Esophagus muscularis mucosa (tissue), 4 donors: ENCODE data around the gene KANK3. TPM values are rescaled to one million over a fixed set of nuclear protein-coding genes. Genes with fewer than 3 reads are reported as not detected.
"Not testable (repeated sequence)": the region's sequence is repeated elsewhere in the genome, so short reads cannot be mapped to it uniquely, and the experiment has no call there.

Source experiments
- DNase-seq: peaks from one replicate; pipeline ENCODE4 v3.0.0-alpha.2; 2017; ENCODE audit errors: extremely low spot score
- H3K27ac ChIP-seq, 4 donors: fragments of 200-600 bp; sonication (generic); replicated peaks in 1 of 4; 1 replicate in 3 of 4; 2 replicates in 1 of 4; pipeline ENCODE4 v1.5.1; 2016 to 2019; ENCODE audit warnings: mild to moderate bottlenecking in 1 of 4
- H3K27me3 ChIP-seq, 4 donors: fragments of 200-600 bp; sonication (generic); one replicate each; pipeline versions ENCODE4 v1.5.1 to v1.6.0; 2016 to 2019
- H3K36me3 ChIP-seq, 4 donors: fragments of 200-600 bp; sonication (generic); one replicate each; pipeline ENCODE4 v1.5.1; 2016 to 2019
- H3K4me1 ChIP-seq, 4 donors: fragments of 200-600 bp; sonication (generic); one replicate each; pipeline ENCODE4 v1.5.1; 2016 to 2019
- H3K4me3 ChIP-seq, 4 donors: fragments of 200-600 bp; sonication (generic); 1 replicate in 2 of 4; 2 replicates in 2 of 4; pipeline ENCODE4 v1.5.1; 2016 to 2019; ENCODE audit warnings: mild to moderate bottlenecking in 4 of 4, moderate library complexity in 1 of 4
- H3K9me3 ChIP-seq, 4 donors: fragments of 200-600 bp; sonication (generic); 1 replicate in 3 of 4; 2 replicates in 1 of 4; pipeline ENCODE4 v1.5.1; 2016 to 2019
- CTCF ChIP-seq, 3 experiments: fragments of 200-600 bp in 2 of 3; fragments of 450-650 bp in 1 of 3; sonication (generic) in 2 of 3; IDR thresholded peaks; one replicate each; pipeline ENCODE4 v1.5.1; 2017 to 2019; ENCODE audit warnings: antibody characterized with exemption in 3 of 3, mild to moderate bottlenecking in 2 of 3, moderate library complexity in 1 of 3
- EP300 ChIP-seq: sonication (generic); formaldehyde crosslinking; IDR thresholded peaks from one replicate; pipeline ENCODE4 v1.6.1; 2017; ENCODE audit warnings: antibody characterized with exemption
- POLR2A ChIP-seq: fragments of 450-650 bp; IDR thresholded peaks from one replicate; pipeline ENCODE4 v1.6.1; 2017; ENCODE audit warnings: antibody characterized with exemption, moderate library complexity, mild to moderate bottlenecking, low read depth
- POLR2AphosphoS5 ChIP-seq, 2 donors: sonication (generic); formaldehyde crosslinking; IDR thresholded peaks; one replicate each; pipeline ENCODE4 v1.6.1; 2017; ENCODE audit warnings: antibody characterized with exemption in 2 of 2
- WGBS: methylation state at CpG from one replicate; pipeline ENCODE4 v1.1.5; 2018; 5-methylcytosine and 5-hydroxymethylcytosine counted together
- intact Hi-C: fragments of 100-400 bp; cut with DNase I; formaldehyde crosslinking; loops from one replicate; pipeline ENCODE4 v1.15.1; 2023
- small RNA-seq, 3 donors: library from RNA; depleted of rRNA; stranded (forward); fragments of <200 nt; gene quantifications; one replicate each; pipeline ENCODE3, GENCODE V24; 2016
- total RNA-seq, 4 donors: library from RNA; depleted of rRNA; stranded (reverse); fragments of >200 nt; gene quantifications; one replicate each; pipeline versions ENCODE4 v1.1.0 to v1.2.1, GENCODE V29; 2016

Gene KANK3
- total RNA-seq, 4 donors from 2014 or later, result 23.7 to 36.0 (median 30.0) TPM

- Histone ChIP-seq H3K27me3 (no peaks in the 10 kb centered on the region), H3K27ac (no peak overlapping the region), H3K4me1 (peaks cover 38 to 50% (median 46%) of the 10 kb centered on the region in 4 donors), H3K4me3 (no peak overlapping the region), H3K36me3 (peaks cover 11 to 32% (median 25%) of the 10 kb centered on the region in 4 donors), H3K9me3 (no peaks in the 10 kb centered on the region)
- intact Hi-C loops, result no loop called here
- no peak for DNase-seq
- WGBS, result 85% methylated on average over 33 of the region's 33 CpGs
- TF ChIP-seq POLR2A (no peak), POLR2AphosphoS5 (IDR thresholded peaks at IDR 0.05) (no peak), EP300 (no peak), CTCF (IDR thresholded peaks at IDR 0.05) (no peak)
These were observed 38.0 kb downstream of the KANK3 start for GRCh38 chr19:8304841-8305621.

GRCh38 chr19:8302734-8303133, 40.3 kb downstream of the KANK3 start:
- intact Hi-C loops, result no loop called here
- 72% methylated on average over 4 of the region's 7 CpGs for WGBS
- DNase-seq, result no peak

GRCh38 chr19:8302357-8302691, 40.7 kb downstream of the KANK3 start:
- TF ChIP-seq POLR2A, result no peak
- H3K4me3 ChIP-seq, result no peak overlapping the region
- no peaks in the 10 kb centered on the region for H3K27me3 ChIP-seq
- H3K36me3 ChIP-seq, result peaks cover 4 to 23% (median 18%) of the 10 kb centered on the region in 4 donors
- H3K4me1 ChIP-seq, result peaks cover 15 to 24% (median 20%) of the 10 kb centered on the region in 4 donors
- intact Hi-C loops, result no loop called here
- H3K9me3 ChIP-seq, result no peaks in the 10 kb centered on the region
- DNase-seq, result no peak
- no peak overlapping the region for H3K27ac ChIP-seq
- 54% methylated on average over 4 of the region's 11 CpGs for WGBS

More at GRCh38 chr19:8302734-8303133, 40.3 kb downstream of the KANK3 start:
- TF ChIP-seq POLR2AphosphoS5 (IDR thresholded peaks at IDR 0.05) (no peak), POLR2A (no peak), EP300 (no peak), CTCF (IDR thresholded peaks at IDR 0.05) (no peak)
- H3K27me3 ChIP-seq, result no peaks in the 10 kb centered on the region
- H3K9me3 ChIP-seq, result no peaks in the 10 kb centered on the region
- no peak overlapping the region for H3K27ac ChIP-seq
- H3K4me1 ChIP-seq, result peaks cover 19 to 28% (median 24%) of the 10 kb centered on the region in 4 donors
- no peak overlapping the region for H3K4me3 ChIP-seq
- H3K36me3 ChIP-seq, result peaks cover 4 to 23% (median 18%) of the 10 kb centered on the region in 4 donors

- H3K4me1 ChIP-seq, H3K4me3 ChIP-seq, H3K36me3 ChIP-seq, H3K27ac ChIP-seq, H3K9me3 ChIP-seq, DNase-seq, intact Hi-C loops, H3K27me3 ChIP-seq: not testable (repeated sequence)
- no CpG with 5 or more reads among the region's 9 CpGs for WGBS
These were observed 51.7 kb downstream of the KANK3 start for GRCh38 chr19:8291337-8291736.

- H3K36me3 ChIP-seq, H3K9me3 ChIP-seq, H3K4me1 ChIP-seq, DNase-seq, intact Hi-C loops, H3K4me3 ChIP-seq, H3K27ac ChIP-seq, H3K27me3 ChIP-seq: not testable (repeated sequence)
- no CpG with 5 or more reads among the region's 9 CpGs for WGBS
These were observed 66.6 kb downstream of the KANK3 start for GRCh38 chr19:8276508-8276907.

Small RNA genes within 50 kb of the gene (small RNA-seq; reads per million reads assigned to genes)
- 0 to 0.93 (median 0.33) reads per million in 3 donors for gene MIR4999

Other genes starting within 250 kb of the KANK3 start
- gene FBN3, start 193.7 kb downstream of the KANK3 start, total RNA-seq, result under 1 TPM in 1 of 4 donors, not detected in 3; under 0.01 TPM
- 10 to 100 TPM; 21.0 to 51.7 (median 29.2) TPM for gene CERS4, start 133.9 kb downstream of the KANK3 start, total RNA-seq
- gene CD320, start 34.9 kb downstream of the KANK3 start, total RNA-seq, result 10 to 100 TPM; 25.7 to 63.2 (median 47.4) TPM
- 10 to 100 TPM; 26.1 to 34.0 (median 29.3) TPM for gene NDUFA7, start 21.9 kb downstream of the KANK3 start, total RNA-seq
- 100 to 1,000 TPM; 256 to 473 (median 358) TPM for gene RPS28, start 21.8 kb downstream of the KANK3 start, total RNA-seq
- gene ANGPTL4, start 20.9 kb upstream of the KANK3 start, total RNA-seq, result 10 to 100 TPM in 3 of 4 donors, 1 to 10 TPM in 1; 3.7 to 37.9 (median 22.6) TPM
- 100 to 1,000 TPM in 1 of 4 donors, 10 to 100 TPM in 3; 27.8 to 101 (median 42.3) TPM for gene RAB11B, start 47.1 kb upstream of the KANK3 start, total RNA-seq
- 100 to 1,000 TPM; 227 to 286 (median 247) TPM for gene MARCHF2, start 70.0 kb upstream of the KANK3 start, total RNA-seq
- 100 to 1,000 TPM; 103 to 126 (median 116) TPM for gene HNRNPM, start 101.7 kb upstream of the KANK3 start, total RNA-seq
- 1 to 10 TPM in 1 of 4 donors, under 1 TPM in 3; 0.26 to 1.3 (median 0.55) TPM for gene PRAM1, start 159.4 kb upstream of the KANK3 start, total RNA-seq
- 10 to 100 TPM; 11.3 to 24.5 (median 17.1) TPM for gene ZNF414, start 170.9 kb upstream of the KANK3 start, total RNA-seq
- gene MYO1F, start 234.2 kb upstream of the KANK3 start, total RNA-seq, result 10 to 100 TPM in 2 of 4 donors, 1 to 10 TPM in 2; 7.2 to 21.2 (median 13.3) TPM